Liver (tissue), 3 donors: ENCODE results near the gene MYLK2.

Source experiments
- GABPA ChIP-seq, 2 donors: IDR thresholded peaks in 1 of 2; conservative IDR thresholded peaks in 1 of 2; 2 replicates each; pipeline ENCODE4 v1.6.1; 2016; ENCODE audit warnings: antibody characterized with exemption in 2 of 2, mild to moderate bottlenecking in 1 of 2, moderate library complexity in 1 of 2
- JUND ChIP-seq, 2 donors: IDR thresholded peaks; 2 replicates each; pipeline ENCODE4 v1.6.1; 2016; ENCODE audit warnings: antibody characterized with exemption in 2 of 2
- RAD21 ChIP-seq, 2 donors: IDR thresholded peaks; 2 replicates each; pipeline ENCODE4 v1.6.1; 2016; ENCODE audit warnings: antibody characterized with exemption in 2 of 2, mild to moderate bottlenecking in 2 of 2
- YY1 ChIP-seq: IDR thresholded peaks from 2 replicates; pipeline ENCODE4 v1.6.1; 2016; ENCODE audit warnings: antibody characterized with exemption, mild to moderate bottlenecking
- TF ChIP-seq, protein P1 (sequence below): IDR thresholded peaks from 2 replicates; pipeline ENCODE4 v1.6.1; 2016; ENCODE audit warnings: antibody characterized with exemption
- TF ChIP-seq, protein P2 (sequence below): fragments of 150-350 bp; IDR thresholded peaks from 2 replicates; pipeline ENCODE4 v1.5.1; 2017; ENCODE audit warnings: improper control_type of control experiment, low read depth, low read length; ENCODE audit not compliant: missing input control
- donor health status: healthy.
- donor health status: healthy.

- TF ChIP-seq YY1: no peak
- TF ChIP-seq, protein P1, sequence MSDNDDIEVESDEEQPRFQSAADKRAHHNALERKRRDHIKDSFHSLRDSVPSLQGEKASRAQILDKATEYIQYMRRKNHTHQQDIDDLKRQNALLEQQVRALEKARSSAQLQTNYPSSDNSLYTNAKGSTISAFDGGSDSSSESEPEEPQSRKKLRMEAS: no peak
- TF ChIP-seq, protein P2, sequence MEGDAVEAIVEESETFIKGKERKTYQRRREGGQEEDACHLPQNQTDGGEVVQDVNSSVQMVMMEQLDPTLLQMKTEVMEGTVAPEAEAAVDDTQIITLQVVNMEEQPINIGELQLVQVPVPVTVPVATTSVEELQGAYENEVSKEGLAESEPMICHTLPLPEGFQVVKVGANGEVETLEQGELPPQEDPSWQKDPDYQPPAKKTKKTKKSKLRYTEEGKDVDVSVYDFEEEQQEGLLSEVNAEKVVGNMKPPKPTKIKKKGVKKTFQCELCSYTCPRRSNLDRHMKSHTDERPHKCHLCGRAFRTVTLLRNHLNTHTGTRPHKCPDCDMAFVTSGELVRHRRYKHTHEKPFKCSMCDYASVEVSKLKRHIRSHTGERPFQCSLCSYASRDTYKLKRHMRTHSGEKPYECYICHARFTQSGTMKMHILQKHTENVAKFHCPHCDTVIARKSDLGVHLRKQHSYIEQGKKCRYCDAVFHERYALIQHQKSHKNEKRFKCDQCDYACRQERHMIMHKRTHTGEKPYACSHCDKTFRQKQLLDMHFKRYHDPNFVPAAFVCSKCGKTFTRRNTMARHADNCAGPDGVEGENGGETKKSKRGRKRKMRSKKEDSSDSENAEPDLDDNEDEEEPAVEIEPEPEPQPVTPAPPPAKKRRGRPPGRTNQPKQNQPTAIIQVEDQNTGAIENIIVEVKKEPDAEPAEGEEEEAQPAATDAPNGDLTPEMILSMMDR: no peak
- TF ChIP-seq JUND (IDR thresholded peaks at IDR 0.05): no peak
- no peak for TF ChIP-seq GABPA (IDR thresholded peaks at IDR 0.05 in 1 of 2, conservative IDR thresholded peaks at IDR 0.05 in 1 of 2)
- no peak for TF ChIP-seq RAD21 (IDR thresholded peaks at IDR 0.05)
Measured at GRCh38 chr20:31841928-31842327, 22.8 kb downstream of the MYLK2 start.
